Measurements from ENCODE around the gene NUP43.

The NUP43 gene, protein sequence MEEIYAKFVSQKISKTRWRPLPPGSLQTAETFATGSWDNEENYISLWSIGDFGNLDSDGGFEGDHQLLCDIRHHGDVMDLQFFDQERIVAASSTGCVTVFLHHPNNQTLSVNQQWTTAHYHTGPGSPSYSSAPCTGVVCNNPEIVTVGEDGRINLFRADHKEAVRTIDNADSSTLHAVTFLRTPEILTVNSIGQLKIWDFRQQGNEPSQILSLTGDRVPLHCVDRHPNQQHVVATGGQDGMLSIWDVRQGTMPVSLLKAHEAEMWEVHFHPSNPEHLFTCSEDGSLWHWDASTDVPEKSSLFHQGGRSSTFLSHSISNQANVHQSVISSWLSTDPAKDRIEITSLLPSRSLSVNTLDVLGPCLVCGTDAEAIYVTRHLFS

GRCh38 chr6:149746147-149746946 is at the start of gene NUP43:
NUP43 (minus strand) TSS chr6:149746529; CDS start chr6:149746495, 34 bp downstream.
- Mint-ChIP-seq H3K27ac (peak within 1 kb of the TSS; percentile 95), H3K4me1 (ENCODE audit: low read depth) (peaks cover 28% of the 10 kb centered on the region), H3K9me3 (no peaks in the 10 kb centered on the region), H3K36me3 (ENCODE audit: low read depth) (peaks cover 48% of the 10 kb centered on the region), H3K27me3 (no peaks in the 10 kb centered on the region), H3K4me3 (peak within 1 kb of the TSS; percentile 99)
- intact Hi-C loops (cut with micrococcal nuclease) = loop anchor here (2.0 to 5.0 kb wide), 2 partner anchors 18 to 1646 kb away; partner anchors contain the start of gene ZBTB2

DNA sequence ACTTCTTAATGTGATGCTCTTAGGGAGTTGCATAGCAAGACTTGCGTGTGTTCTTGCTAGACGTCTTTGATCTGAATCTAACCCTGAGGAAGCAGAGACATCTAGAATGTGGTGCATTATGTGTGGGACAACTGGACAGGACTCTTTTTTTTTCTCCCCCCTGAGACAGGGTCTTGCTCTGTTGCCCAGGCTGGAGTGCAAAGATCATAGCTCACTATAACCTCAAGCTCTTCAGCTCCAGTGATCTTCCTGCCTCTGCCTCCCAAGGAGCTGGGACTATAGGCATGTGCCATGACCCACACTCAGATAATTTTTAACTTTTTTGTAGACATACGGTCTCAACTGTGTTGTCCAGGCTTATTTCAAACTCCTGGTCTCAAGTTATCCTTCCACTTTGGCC is 37.2 kb upstream of the NUP43 start:
- intact Hi-C loops (cut with micrococcal nuclease) = no loop called here
- Mint-ChIP-seq H3K4me1 (ENCODE audit: low read depth) (no peaks in the 10 kb centered on the region), H3K4me3 (no peak overlapping the region), H3K27ac (no peak overlapping the region), H3K36me3 (ENCODE audit: low read depth) (peaks cover 50% of the 10 kb centered on the region), H3K27me3 (no peaks in the 10 kb centered on the region), H3K9me3 (no peaks in the 10 kb centered on the region)

DNA sequence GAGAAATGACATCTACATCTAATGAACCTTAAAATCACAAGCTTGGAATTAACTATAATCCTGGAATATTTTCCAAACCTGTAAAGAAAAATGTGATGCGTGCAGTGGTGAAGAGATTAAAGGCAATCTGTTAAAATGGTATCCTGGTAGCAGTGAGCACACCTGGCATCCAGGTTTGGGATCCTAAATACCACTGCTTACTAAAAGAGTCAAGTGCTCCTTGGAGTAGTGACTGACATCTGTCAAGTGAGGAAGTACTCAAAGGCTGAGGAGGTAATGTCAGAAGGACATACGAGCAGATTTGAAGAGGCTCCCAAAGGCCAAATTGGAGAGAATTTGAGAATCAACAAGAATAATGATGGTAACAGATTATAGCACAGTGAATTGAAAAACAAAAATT is 36.0 kb upstream of the NUP43 start:
- H3K27ac Mint-ChIP-seq = no peak overlapping the region
- H3K4me3 Mint-ChIP-seq = no peak overlapping the region
- intact Hi-C loops (cut with micrococcal nuclease) = no loop called here
- H3K4me1 Mint-ChIP-seq (ENCODE audit: low read depth) = no peaks in the 10 kb centered on the region
- H3K36me3 Mint-ChIP-seq (ENCODE audit: low read depth) = peaks cover 55% of the 10 kb centered on the region
- no peaks in the 10 kb centered on the region for H3K9me3 Mint-ChIP-seq
- no peaks in the 10 kb centered on the region for H3K27me3 Mint-ChIP-seq

GRCh38 chr6:149781715-149782114 is 35.4 kb upstream of the NUP43 start:
- Mint-ChIP-seq H3K9me3 (no peaks in the 10 kb centered on the region), H3K4me3 (no peak overlapping the region), H3K27me3 (no peaks in the 10 kb centered on the region), H3K36me3 (ENCODE audit: low read depth) (peaks cover 55% of the 10 kb centered on the region), H3K4me1 (ENCODE audit: low read depth) (no peaks in the 10 kb centered on the region), H3K27ac (no peak overlapping the region)
- intact Hi-C loops (cut with micrococcal nuclease) = no loop called here

GRCh38 chr6:149779644-149779963 is 33.3 kb upstream of the NUP43 start:
- Mint-ChIP-seq H3K27me3 (no peaks in the 10 kb centered on the region), H3K27ac (no peak overlapping the region), H3K4me1 (ENCODE audit: low read depth) (no peaks in the 10 kb centered on the region), H3K9me3 (no peaks in the 10 kb centered on the region), H3K4me3 (no peak overlapping the region), H3K36me3 (ENCODE audit: low read depth) (peaks cover 75% of the 10 kb centered on the region)
- intact Hi-C loops (cut with micrococcal nuclease) = no loop called here

DNA sequence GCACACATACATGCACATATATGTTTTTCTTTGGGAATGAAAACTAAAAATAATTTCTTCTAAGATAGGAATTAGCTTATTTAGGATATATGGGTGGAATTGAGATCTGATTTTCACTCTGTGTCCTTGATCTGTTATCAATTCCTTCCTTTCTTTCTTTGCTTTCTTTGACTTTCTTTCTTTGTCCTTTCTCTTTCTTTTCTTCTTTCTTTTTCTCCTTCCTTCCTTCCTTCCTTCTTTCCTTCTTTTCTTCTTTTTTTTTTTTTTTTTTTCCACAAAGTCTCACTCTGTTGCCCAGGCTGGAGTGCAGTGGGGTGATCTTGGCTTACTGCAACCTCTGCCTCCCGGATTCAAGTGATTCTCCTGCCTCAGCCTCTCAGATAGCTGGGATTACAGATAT is 31.3 kb upstream of the NUP43 start:
- H3K9me3 Mint-ChIP-seq = no peaks in the 10 kb centered on the region
- H3K36me3 Mint-ChIP-seq (ENCODE audit: low read depth) = peaks cover 75% of the 10 kb centered on the region
- H3K4me1 Mint-ChIP-seq (ENCODE audit: low read depth) = no peaks in the 10 kb centered on the region
- intact Hi-C loops (cut with micrococcal nuclease) = no loop called here
- H3K27ac Mint-ChIP-seq = no peak overlapping the region
- no peaks in the 10 kb centered on the region for H3K27me3 Mint-ChIP-seq
- no peak overlapping the region for H3K4me3 Mint-ChIP-seq

- no peaks in the 10 kb centered on the region for H3K9me3 Mint-ChIP-seq
- H3K27me3 Mint-ChIP-seq = no peaks in the 10 kb centered on the region
Measured at GRCh38 chr6:149771925-149772324, 25.6 kb upstream of the NUP43 start.

DNA sequence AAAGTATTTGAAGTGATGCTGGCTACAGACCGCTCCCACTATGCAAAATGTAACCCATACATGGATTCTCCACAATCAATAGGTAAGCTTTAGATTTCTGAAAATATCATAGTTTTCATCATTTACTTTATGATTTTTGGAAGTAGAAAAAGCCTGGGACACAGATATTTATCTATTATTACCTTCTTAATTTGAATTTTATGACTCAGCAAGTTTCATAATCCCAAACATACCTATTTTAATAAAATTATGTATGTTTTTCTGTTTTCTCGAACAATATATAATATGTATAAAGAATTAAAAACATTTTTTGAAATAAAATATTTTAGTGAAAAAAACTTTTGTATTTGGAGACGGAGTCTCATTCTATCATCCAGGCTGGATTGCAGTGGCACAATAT is 24.9 kb upstream of the NUP43 start:
- Mint-ChIP-seq H3K36me3 (ENCODE audit: low read depth) (peaks cover 85% of the 10 kb centered on the region), H3K27ac (no peak overlapping the region), H3K9me3 (peaks cover 2% of the 10 kb centered on the region), H3K27me3 (no peaks in the 10 kb centered on the region), H3K4me3 (no peak overlapping the region), H3K4me1 (ENCODE audit: low read depth) (peaks cover 8% of the 10 kb centered on the region)
- intact Hi-C loops (cut with micrococcal nuclease) = no loop called here

More at GRCh38 chr6:149771925-149772324, 25.6 kb upstream of the NUP43 start:
- H3K4me1 Mint-ChIP-seq (ENCODE audit: low read depth) = peaks cover 2% of the 10 kb centered on the region
- peaks cover 83% of the 10 kb centered on the region for H3K36me3 Mint-ChIP-seq (ENCODE audit: low read depth)
- H3K4me3 Mint-ChIP-seq = no peak overlapping the region
- intact Hi-C loops (cut with micrococcal nuclease) = no loop called here
- H3K27ac Mint-ChIP-seq = no peak overlapping the region

- Mint-ChIP-seq H3K4me3 (no peak overlapping the region), H3K36me3 (ENCODE audit: low read depth) (peaks cover 80% of the 10 kb centered on the region), H3K9me3 (peaks cover 9% of the 10 kb centered on the region), H3K27ac (no peak overlapping the region), H3K4me1 (ENCODE audit: low read depth) (peaks cover 12% of the 10 kb centered on the region), H3K27me3 (no peaks in the 10 kb centered on the region)
- intact Hi-C loops (cut with micrococcal nuclease) = no loop called here
Measured at GRCh38 chr6:149769676-149770075, 23.3 kb upstream of the NUP43 start.

DNA sequence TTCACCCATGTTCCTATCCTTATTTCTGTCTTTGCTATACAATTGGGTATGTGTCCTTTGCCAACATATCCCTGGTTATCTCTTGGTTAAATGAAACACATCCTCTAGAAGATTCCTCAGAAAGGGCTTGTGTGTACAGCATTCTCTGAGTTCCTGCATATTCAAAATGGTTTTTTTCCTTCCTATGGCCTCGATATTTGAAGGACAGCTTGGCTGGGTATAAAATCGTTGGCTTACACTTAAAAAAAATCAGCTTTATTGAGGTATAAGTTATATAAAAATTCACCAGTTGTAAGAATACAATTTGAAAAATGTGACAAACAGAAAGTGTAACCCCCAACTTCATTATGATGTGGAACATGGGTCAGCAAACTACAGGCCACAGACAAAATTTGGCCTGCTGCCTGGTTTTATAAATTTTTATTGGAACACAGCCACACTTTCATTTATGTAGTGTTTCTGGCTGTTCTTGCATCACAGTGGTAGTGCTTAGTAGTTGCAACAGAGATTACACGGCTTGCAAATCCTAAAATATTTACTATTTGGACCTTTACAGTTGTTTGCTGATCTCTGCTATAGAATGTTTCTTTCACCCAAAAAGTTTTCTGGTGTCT is 19.9 kb upstream of the NUP43 start:
- peaks cover 22% of the 10 kb centered on the region for H3K4me1 Mint-ChIP-seq (ENCODE audit: low read depth)
- intact Hi-C loops (cut with micrococcal nuclease) = no loop called here
- no peak overlapping the region for H3K27ac Mint-ChIP-seq
- no peaks in the 10 kb centered on the region for H3K27me3 Mint-ChIP-seq
- H3K36me3 Mint-ChIP-seq (ENCODE audit: low read depth) = peaks cover 54% of the 10 kb centered on the region
- peaks cover 9% of the 10 kb centered on the region for H3K9me3 Mint-ChIP-seq
- H3K4me3 Mint-ChIP-seq = no peak overlapping the region

GRCh38 chr6:149763866-149764265 is 17.5 kb upstream of the NUP43 start:
- Mint-ChIP-seq H3K36me3 (ENCODE audit: low read depth) (peaks cover 56% of the 10 kb centered on the region), H3K27ac (no peak overlapping the region), H3K4me1 (ENCODE audit: low read depth) (peaks cover 39% of the 10 kb centered on the region), H3K27me3 (no peaks in the 10 kb centered on the region), H3K4me3 (no peak overlapping the region), H3K9me3 (peaks cover 9% of the 10 kb centered on the region)
- intact Hi-C loops (cut with micrococcal nuclease) = loop anchor here (5.0 kb wide), 1 partner anchor 42 kb away; no protein-coding TSS in a partner anchor

GRCh38 chr6:149761438-149761837 is 15.1 kb upstream of the NUP43 start:
- no peak overlapping the region for H3K27ac Mint-ChIP-seq
- intact Hi-C loops (cut with micrococcal nuclease) = loop anchor here (5.0 kb wide), 1 partner anchor 39 kb away; no protein-coding TSS in a partner anchor
- peaks cover 9% of the 10 kb centered on the region for H3K9me3 Mint-ChIP-seq
- H3K4me1 Mint-ChIP-seq (ENCODE audit: low read depth) = peaks cover 38% of the 10 kb centered on the region
- no peaks in the 10 kb centered on the region for H3K27me3 Mint-ChIP-seq
- peaks cover 46% of the 10 kb centered on the region for H3K36me3 Mint-ChIP-seq (ENCODE audit: low read depth)
- no peak overlapping the region for H3K4me3 Mint-ChIP-seq

- intact Hi-C loops (cut with micrococcal nuclease) = no loop called here
- H3K4me1 Mint-ChIP-seq (ENCODE audit: low read depth) = peaks cover 42% of the 10 kb centered on the region
- H3K27me3 Mint-ChIP-seq = no peaks in the 10 kb centered on the region
- peak overlapping the region; percentile 38 for H3K27ac Mint-ChIP-seq
- H3K4me3 Mint-ChIP-seq = no peak overlapping the region
- peaks cover 37% of the 10 kb centered on the region for H3K36me3 Mint-ChIP-seq (ENCODE audit: low read depth)
- H3K9me3 Mint-ChIP-seq = no peaks in the 10 kb centered on the region
Measured at GRCh38 chr6:149756261-149756636, 9.9 kb upstream of the NUP43 start.
